Measurements from ENCODE around the gene MLLT3.

The MLLT3 gene

DNA sequence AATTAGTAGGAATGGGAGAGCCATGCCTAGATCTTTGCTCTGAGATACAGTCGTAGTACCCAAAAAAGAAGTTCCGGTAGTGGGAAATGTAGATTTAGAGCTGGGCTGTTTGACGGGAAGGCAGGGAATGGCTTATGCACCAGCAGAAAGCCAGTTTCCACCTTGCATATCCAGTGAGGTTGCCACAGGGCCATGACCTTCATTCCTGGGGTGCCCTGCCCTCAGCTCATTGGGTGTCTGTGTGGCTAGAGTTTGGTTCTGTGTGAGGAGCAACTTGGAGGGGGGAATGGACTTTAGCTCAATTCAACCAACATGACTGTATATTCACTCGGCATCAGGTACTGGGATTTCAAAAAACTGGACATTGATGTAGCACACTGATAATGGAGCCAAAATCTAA is 300.1 kb downstream of the MLLT3 start:
- H3K36me3 ChIP-seq (ENCODE audit: control insufficient read depth, insufficient read depth, low read length) = no peaks in the 10 kb centered on the region
- 94 to 100% methylated on average over 4 of the region's 4 CpGs for WGBS, 2 experiments (ENCODE audit: insufficient coverage in 2 of 2)
- H3K4me3 ChIP-seq (ENCODE audit: extremely low read depth, insufficient read depth, low read length, poor library complexity, severe bottlenecking) = no peak overlapping the region
- H3K4me1 ChIP-seq (ENCODE audit: control insufficient read depth, insufficient read depth, low read length, poor library complexity, severe bottlenecking) = peaks cover 27% of the 10 kb centered on the region
- no peaks in the 10 kb centered on the region for H3K9me3 ChIP-seq (ENCODE audit: control insufficient read depth, low read length)
- no peak overlapping the region for H3K27ac ChIP-seq (ENCODE audit: low read depth, low read length, severe bottlenecking)

DNA sequence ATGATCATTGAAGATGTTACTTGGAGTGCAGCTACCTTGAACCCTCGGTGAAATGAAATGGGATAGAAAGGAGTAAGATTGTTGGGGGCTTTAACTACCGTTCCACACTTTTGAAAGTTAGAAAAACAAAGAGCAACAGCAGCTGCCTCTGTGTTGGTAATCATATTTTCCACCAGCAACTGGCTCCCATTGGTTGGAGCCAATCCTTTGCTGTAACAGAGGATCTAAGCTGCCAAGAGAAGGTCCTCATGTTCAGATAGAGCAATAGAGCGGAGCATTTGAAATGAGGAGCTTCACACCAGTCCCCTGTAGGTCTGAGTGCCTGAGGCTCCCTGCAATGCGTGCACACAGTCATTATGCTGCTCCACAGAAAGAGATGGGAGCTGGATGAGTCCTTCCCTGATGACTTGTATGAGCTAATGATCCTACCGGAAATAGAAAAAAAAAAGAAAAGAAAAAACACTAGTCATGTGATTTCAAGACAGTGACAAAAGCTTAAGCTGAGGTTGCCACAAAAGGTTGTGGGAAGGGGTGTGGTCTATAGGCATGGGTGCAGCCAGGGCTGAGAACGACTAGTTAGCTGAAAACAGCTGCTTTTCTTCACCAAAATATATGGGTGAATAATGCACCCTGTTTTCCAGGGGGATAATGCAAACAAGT is 300.7 kb downstream of the MLLT3 start:
- H3K27ac ChIP-seq (ENCODE audit: low read depth, low read length, severe bottlenecking) = no peak overlapping the region
- no peaks in the 10 kb centered on the region for H3K36me3 ChIP-seq (ENCODE audit: control insufficient read depth, insufficient read depth, low read length)
- H3K4me3 ChIP-seq (ENCODE audit: extremely low read depth, insufficient read depth, low read length, poor library complexity, severe bottlenecking) = no peak overlapping the region
- peaks cover 27% of the 10 kb centered on the region for H3K4me1 ChIP-seq (ENCODE audit: control insufficient read depth, insufficient read depth, low read length, poor library complexity, severe bottlenecking)
- H3K9me3 ChIP-seq (ENCODE audit: control insufficient read depth, low read length) = no peaks in the 10 kb centered on the region
- WGBS, 2 experiments (ENCODE audit: insufficient coverage in 2 of 2) = 89 to 100% methylated on average over 5 of the region's 6 CpGs

- H3K36me3 ChIP-seq (ENCODE audit: control insufficient read depth, insufficient read depth, low read length) = no peaks in the 10 kb centered on the region
- no peak overlapping the region for H3K4me3 ChIP-seq (ENCODE audit: extremely low read depth, insufficient read depth, low read length, poor library complexity, severe bottlenecking)
- H3K27ac ChIP-seq (ENCODE audit: low read depth, low read length, severe bottlenecking) = no peak overlapping the region
- H3K9me3 ChIP-seq (ENCODE audit: control insufficient read depth, low read length) = peaks cover 3% of the 10 kb centered on the region
- H3K4me1 ChIP-seq (ENCODE audit: control insufficient read depth, insufficient read depth, low read length, poor library complexity, severe bottlenecking) = peaks cover 32% of the 10 kb centered on the region
- WGBS, 2 experiments (ENCODE audit: insufficient coverage in 2 of 2) = 100% methylated on average over 1 of the region's 2 CpGs
Measured at GRCh38 chr9:20320921-20321320, 301.4 kb downstream of the MLLT3 start.

- WGBS, 2 experiments (ENCODE audit: insufficient coverage in 2 of 2) = 85 to 94% methylated on average over 4 to 5 of the region's 7 CpGs
- no peak overlapping the region for H3K4me3 ChIP-seq (ENCODE audit: extremely low read depth, insufficient read depth, low read length, poor library complexity, severe bottlenecking)
- peaks cover 33% of the 10 kb centered on the region for H3K4me1 ChIP-seq (ENCODE audit: control insufficient read depth, insufficient read depth, low read length, poor library complexity, severe bottlenecking)
- H3K27ac ChIP-seq (ENCODE audit: low read depth, low read length, severe bottlenecking) = peak overlapping the region; percentile 85
- peaks cover 3% of the 10 kb centered on the region for H3K9me3 ChIP-seq (ENCODE audit: control insufficient read depth, low read length)
- H3K36me3 ChIP-seq (ENCODE audit: control insufficient read depth, insufficient read depth, low read length) = no peaks in the 10 kb centered on the region
Measured at GRCh38 chr9:20319641-20320337, 302.5 kb downstream of the MLLT3 start.

DNA sequence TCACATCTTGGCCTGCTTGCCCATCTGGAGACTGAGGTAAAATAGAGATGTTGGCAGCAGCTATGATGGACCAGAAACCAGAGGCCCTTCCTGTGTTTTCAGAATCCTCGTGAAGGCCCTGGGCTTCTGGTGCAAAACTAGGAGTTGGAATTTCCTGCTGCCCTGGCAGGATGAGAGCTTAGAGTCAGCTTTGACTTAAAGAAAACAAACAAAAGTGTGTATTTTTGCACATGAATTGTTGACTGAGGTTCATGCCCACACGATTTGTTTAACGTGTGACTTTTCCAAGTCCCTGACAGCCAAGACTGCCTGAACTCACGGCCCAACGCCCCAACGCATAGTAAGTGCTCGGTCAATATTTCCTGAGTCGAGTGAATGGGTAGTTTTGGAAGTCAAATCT is 303.1 kb downstream of the MLLT3 start:
- Histone ChIP-seq H3K27ac (ENCODE audit: low read depth, low read length, severe bottlenecking) (peak overlapping the region; percentile 85), H3K4me1 (ENCODE audit: control insufficient read depth, insufficient read depth, low read length, poor library complexity, severe bottlenecking) (peaks cover 33% of the 10 kb centered on the region), H3K9me3 (ENCODE audit: control insufficient read depth, low read length) (peaks cover 3% of the 10 kb centered on the region), H3K4me3 (ENCODE audit: extremely low read depth, insufficient read depth, low read length, poor library complexity, severe bottlenecking) (no peak overlapping the region), H3K36me3 (ENCODE audit: control insufficient read depth, insufficient read depth, low read length) (no peaks in the 10 kb centered on the region)
- WGBS, 2 experiments (ENCODE audit: insufficient coverage in 2 of 2) = 83 to 91% methylated on average over 8 of the region's 8 CpGs

DNA sequence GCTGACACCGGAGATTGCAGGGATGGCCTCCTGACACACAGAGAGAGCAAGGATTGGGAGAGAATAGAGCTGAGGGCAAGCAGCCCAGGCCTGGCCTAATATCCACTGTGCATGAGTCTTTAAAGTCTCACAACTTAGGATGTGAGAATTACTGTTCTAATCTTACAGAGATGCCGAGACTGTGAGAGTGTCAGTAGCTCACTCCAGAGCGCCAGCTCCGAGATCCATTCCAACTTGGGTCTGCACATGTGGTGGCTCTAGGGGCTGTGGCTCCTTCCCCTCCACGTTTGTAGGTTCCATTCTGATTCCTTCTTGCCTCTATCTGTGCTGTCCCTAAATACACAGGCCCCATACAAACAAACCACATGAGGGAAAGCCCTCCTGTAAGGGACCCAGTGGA is 304.6 kb downstream of the MLLT3 start:
- no peak overlapping the region for H3K27ac ChIP-seq (ENCODE audit: low read depth, low read length, severe bottlenecking)
- no peak overlapping the region for H3K4me3 ChIP-seq (ENCODE audit: extremely low read depth, insufficient read depth, low read length, poor library complexity, severe bottlenecking)
- H3K9me3 ChIP-seq (ENCODE audit: control insufficient read depth, low read length) = peaks cover 3% of the 10 kb centered on the region
- H3K36me3 ChIP-seq (ENCODE audit: control insufficient read depth, insufficient read depth, low read length) = no peaks in the 10 kb centered on the region
- H3K4me1 ChIP-seq (ENCODE audit: control insufficient read depth, insufficient read depth, low read length, poor library complexity, severe bottlenecking) = peaks cover 33% of the 10 kb centered on the region
- WGBS, 2 experiments (ENCODE audit: insufficient coverage in 2 of 2) = 94 to 100% methylated on average over 3 to 4 of the region's 5 CpGs

DNA sequence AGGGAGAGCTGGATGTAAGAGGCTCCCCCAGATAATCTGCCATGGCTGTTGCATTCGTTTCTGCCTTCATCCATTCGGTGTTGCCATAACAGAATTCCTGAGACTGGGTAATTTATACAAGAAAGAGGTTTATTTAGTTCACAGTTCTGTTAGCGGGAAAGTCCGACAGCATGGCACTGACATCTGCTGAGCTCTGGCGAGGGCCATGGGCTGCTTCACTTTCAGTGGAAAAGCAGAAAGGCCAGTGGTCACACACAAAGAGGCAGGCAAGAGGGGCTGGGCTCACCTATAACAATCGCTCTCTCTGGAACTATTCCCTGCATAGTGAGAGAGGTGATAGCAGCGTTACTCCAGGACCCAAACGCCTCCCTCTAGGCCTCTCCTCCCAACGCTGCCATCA is 305.9 kb downstream of the MLLT3 start:
- Histone ChIP-seq H3K27ac (ENCODE audit: low read depth, low read length, severe bottlenecking) (no peak overlapping the region), H3K4me1 (ENCODE audit: control insufficient read depth, insufficient read depth, low read length, poor library complexity, severe bottlenecking) (peaks cover 33% of the 10 kb centered on the region), H3K36me3 (ENCODE audit: control insufficient read depth, insufficient read depth, low read length) (no peaks in the 10 kb centered on the region), H3K4me3 (ENCODE audit: extremely low read depth, insufficient read depth, low read length, poor library complexity, severe bottlenecking) (no peak overlapping the region), H3K9me3 (ENCODE audit: control insufficient read depth, low read length) (peaks cover 3% of the 10 kb centered on the region)
- 72 to 87% methylated on average over 8 to 9 of the region's 9 CpGs for WGBS, 2 experiments (ENCODE audit: insufficient coverage in 2 of 2)

DNA sequence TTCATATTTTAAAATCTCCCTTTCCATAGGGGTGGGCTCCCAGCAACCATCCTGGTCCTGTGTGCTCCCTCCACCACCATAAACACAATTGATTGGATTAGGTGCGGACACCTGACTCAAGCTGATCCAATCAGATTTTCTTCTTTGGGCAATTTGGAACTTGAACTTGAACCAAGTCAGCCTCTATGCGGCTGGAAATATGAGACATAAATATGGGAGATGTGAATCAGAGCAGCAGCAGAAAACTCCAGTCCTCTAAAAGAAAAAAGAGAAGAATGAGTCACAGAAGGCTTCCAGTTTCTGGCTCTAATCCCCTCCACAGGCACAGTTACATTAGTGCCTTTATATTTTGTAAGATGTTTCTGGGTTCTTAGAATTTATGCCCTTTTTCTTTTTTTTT is 306.6 kb downstream of the MLLT3 start:
- Histone ChIP-seq H3K4me3 (ENCODE audit: extremely low read depth, insufficient read depth, low read length, poor library complexity, severe bottlenecking) (no peak overlapping the region), H3K9me3 (ENCODE audit: control insufficient read depth, low read length) (peaks cover 3% of the 10 kb centered on the region), H3K36me3 (ENCODE audit: control insufficient read depth, insufficient read depth, low read length) (no peaks in the 10 kb centered on the region), H3K27ac (ENCODE audit: low read depth, low read length, severe bottlenecking) (no peak overlapping the region), H3K4me1 (ENCODE audit: control insufficient read depth, insufficient read depth, low read length, poor library complexity, severe bottlenecking) (peaks cover 29% of the 10 kb centered on the region)
- WGBS, 2 experiments (ENCODE audit: insufficient coverage in 2 of 2) = no CpG with 5 or more reads among the region's 2 CpGs

DNA sequence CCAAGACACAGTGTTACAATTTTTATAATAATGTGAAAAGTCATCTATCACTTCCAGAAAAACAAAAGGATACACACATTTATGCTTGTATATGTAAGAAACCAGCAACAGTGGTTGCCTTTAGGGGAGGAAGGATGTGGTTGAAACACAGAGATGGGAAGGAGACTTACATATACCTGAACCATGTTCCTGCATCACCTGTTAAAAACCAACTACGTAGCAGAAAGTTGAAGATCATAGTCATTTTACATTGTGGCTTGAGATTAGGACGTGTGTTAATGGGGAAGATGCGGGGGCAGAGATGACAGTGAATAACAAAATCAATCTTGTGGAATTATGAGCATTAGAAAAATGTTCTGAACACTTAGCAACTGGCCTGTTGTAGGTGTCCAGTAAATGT is 307.3 kb downstream of the MLLT3 start:
- H3K9me3 ChIP-seq (ENCODE audit: control insufficient read depth, low read length) = peaks cover 3% of the 10 kb centered on the region
- H3K27ac ChIP-seq (ENCODE audit: low read depth, low read length, severe bottlenecking) = no peak overlapping the region
- H3K36me3 ChIP-seq (ENCODE audit: control insufficient read depth, insufficient read depth, low read length) = no peaks in the 10 kb centered on the region
- peaks cover 23% of the 10 kb centered on the region for H3K4me1 ChIP-seq (ENCODE audit: control insufficient read depth, insufficient read depth, low read length, poor library complexity, severe bottlenecking)
- 89 to 100% methylated on average over 2 of the region's 3 CpGs for WGBS, 2 experiments (ENCODE audit: insufficient coverage in 2 of 2)
- H3K4me3 ChIP-seq (ENCODE audit: extremely low read depth, insufficient read depth, low read length, poor library complexity, severe bottlenecking) = no peak overlapping the region

- H3K36me3 ChIP-seq (ENCODE audit: control insufficient read depth, insufficient read depth, low read length) = no peaks in the 10 kb centered on the region
- peaks cover 3% of the 10 kb centered on the region for H3K9me3 ChIP-seq (ENCODE audit: control insufficient read depth, low read length)
- peaks cover 9% of the 10 kb centered on the region for H3K4me1 ChIP-seq (ENCODE audit: control insufficient read depth, insufficient read depth, low read length, poor library complexity, severe bottlenecking)
- no peak overlapping the region for H3K27ac ChIP-seq (ENCODE audit: low read depth, low read length, severe bottlenecking)
- H3K4me3 ChIP-seq (ENCODE audit: extremely low read depth, insufficient read depth, low read length, poor library complexity, severe bottlenecking) = no peak overlapping the region
- no CpG with 5 or more reads among the region's 1 CpG for WGBS, 2 experiments (ENCODE audit: insufficient coverage in 2 of 2)
Measured at GRCh38 chr9:20313415-20313814, 308.9 kb downstream of the MLLT3 start.

DNA sequence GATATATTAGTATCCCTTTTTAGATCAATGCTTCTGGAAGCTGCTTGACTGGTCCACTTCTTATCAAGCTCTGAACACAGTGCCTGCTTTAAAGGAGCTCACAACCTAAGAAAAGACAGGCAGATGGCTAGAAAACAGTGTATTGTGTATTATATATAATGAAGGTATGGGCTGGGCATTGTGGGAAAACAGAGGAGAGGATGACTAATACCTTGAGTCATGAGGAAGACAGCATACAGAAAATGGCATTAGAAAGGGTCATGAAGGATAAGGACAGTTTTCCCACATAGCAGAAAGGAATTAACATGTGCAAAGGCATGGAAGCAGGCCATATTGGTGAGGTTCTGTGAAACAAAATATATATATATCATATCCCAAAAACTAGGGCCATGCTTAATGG is 309.6 kb downstream of the MLLT3 start:
- H3K9me3 ChIP-seq (ENCODE audit: control insufficient read depth, low read length) = peaks cover 3% of the 10 kb centered on the region
- no peak overlapping the region for H3K4me3 ChIP-seq (ENCODE audit: extremely low read depth, insufficient read depth, low read length, poor library complexity, severe bottlenecking)
- peaks cover 6% of the 10 kb centered on the region for H3K4me1 ChIP-seq (ENCODE audit: control insufficient read depth, insufficient read depth, low read length, poor library complexity, severe bottlenecking)
- no peaks in the 10 kb centered on the region for H3K36me3 ChIP-seq (ENCODE audit: control insufficient read depth, insufficient read depth, low read length)
- H3K27ac ChIP-seq (ENCODE audit: low read depth, low read length, severe bottlenecking) = no peak overlapping the region

Measured in mesodermal cell (in vitro differentiated cells).